GM12891 (cell line): ENCODE results near the gene SLC19A2.

Source experiments
- PAX5 ChIP-seq: IDR thresholded peaks from 2 replicates; pipeline ENCODE4 v1.6.1; 2011; ENCODE audit warnings: low read length, moderate library complexity, mild to moderate bottlenecking; ENCODE audit not compliant: insufficient read depth, severe bottlenecking
- POLR2A ChIP-seq: IDR thresholded peaks from 2 replicates; pipeline ENCODE4 v1.6.1; 2011; ENCODE audit warnings: low read depth, low read length, control low read depth
- POLR2AphosphoS5 ChIP-seq: IDR thresholded peaks from 2 replicates; pipeline ENCODE4 v1.6.1; 2011; ENCODE audit warnings: low read depth, low read length, control low read depth
- POU2F2 ChIP-seq: IDR thresholded peaks from 2 replicates; pipeline ENCODE4 v1.6.1; 2011; ENCODE audit warnings: low read depth, mild to moderate bottlenecking, control low read depth, low read length, moderate library complexity
- SPI1 ChIP-seq: IDR thresholded peaks from 2 replicates; pipeline ENCODE4 v1.6.1; 2011; ENCODE audit warnings: low read depth, low read length, control low read depth
- TAF1 ChIP-seq: IDR thresholded peaks from 2 replicates; pipeline ENCODE4 v1.6.1; 2011; ENCODE audit warnings: low read depth, low read length, control low read depth

DNA sequence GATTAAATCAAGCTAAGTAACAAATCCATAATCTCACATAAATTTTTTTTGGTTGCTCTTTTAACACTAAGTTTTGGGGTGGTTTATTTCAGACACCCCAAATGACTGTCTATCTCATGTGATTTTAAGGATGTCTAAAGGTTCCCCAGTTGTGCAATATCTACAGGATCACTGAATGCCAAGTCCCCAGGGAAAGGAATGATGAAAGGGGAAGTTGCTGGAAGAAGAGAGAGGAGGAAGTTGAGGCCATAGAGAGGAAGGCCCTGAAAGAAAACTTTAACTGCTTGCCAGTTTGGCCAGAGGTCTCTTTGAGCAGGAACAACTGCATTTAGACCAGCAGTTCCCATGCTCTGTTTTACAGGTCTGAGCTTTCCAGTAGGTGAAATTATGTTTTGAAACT lies 27.5 kb upstream of the SLC19A2 start:
- no peak for TF ChIP-seq POLR2AphosphoS5
- TF ChIP-seq SPI1: no peak
- TF ChIP-seq POLR2A: no peak
- TF ChIP-seq TAF1: no peak
- TF ChIP-seq POU2F2: no peak
- no peak for TF ChIP-seq PAX5
